Activated naive CD4-positive, alpha-beta T cell treated with anti-CD3 and anti-CD28 coated beads, Interleukin-2, amount 10 ng/mL, durations not matched to agents 7 days and 5 days (primary cell): ENCODE data around the gene PRKG1.

ENCODE experiments used
- CTCF ChIA-PET: fragments of 350-600 bp; sonication (Branson Sonifier 250); formaldehyde crosslinking; loops from one replicate; lab custom pipeline; 2021; ENCODE audit warnings: antibody characterized with exemption; lab: Charles Lee
- DNase-seq: peaks from one replicate; pipeline ENCODE4 v3.0.0-alpha.2; 2020
- H3K27ac Mint-ChIP-seq: one replicate; pipeline ENCODE4 v1.8.0; 2021; ENCODE audit warnings: mild to moderate bottlenecking, moderate library complexity, mixed read lengths
- H3K27me3 Mint-ChIP-seq: one replicate; pipeline ENCODE4 v1.8.0; 2021; ENCODE audit warnings: mild to moderate bottlenecking, mixed read lengths
- H3K36me3 Mint-ChIP-seq: one replicate; pipeline ENCODE4 v1.8.0; 2021; ENCODE audit warnings: mixed read lengths
- H3K4me1 Mint-ChIP-seq: one replicate; pipeline ENCODE4 v1.8.0; 2021; ENCODE audit warnings: mixed read lengths
- H3K4me3 Mint-ChIP-seq: one replicate; pipeline ENCODE4 v1.8.0; 2021; ENCODE audit warnings: mild to moderate bottlenecking, moderate library complexity, mixed read lengths
- H3K9me3 Mint-ChIP-seq: one replicate; pipeline ENCODE4 v1.8.0; 2021; ENCODE audit warnings: mixed read lengths

PRKG1 gene

GRCh38 chr10:51694086-51694768 is 619.9 kb downstream of the PRKG1 start:
- peaks cover 39% of the 10 kb centered on the region for H3K4me1 Mint-ChIP-seq
- H3K9me3 Mint-ChIP-seq = no peaks in the 10 kb centered on the region
- CTCF ChIA-PET = no interaction called here
- peaks cover 40% of the 10 kb centered on the region for H3K36me3 Mint-ChIP-seq
- H3K4me3 Mint-ChIP-seq = no peak overlapping the region
- DNase-seq = no peak
- H3K27ac Mint-ChIP-seq = no peak overlapping the region
- H3K27me3 Mint-ChIP-seq = no peaks in the 10 kb centered on the region

- Mint-ChIP-seq H3K27me3 (no peaks in the 10 kb centered on the region), H3K9me3 (peaks cover 1% of the 10 kb centered on the region), H3K27ac (no peak overlapping the region), H3K4me3 (peak overlapping the region; percentile 23), H3K36me3 (peaks cover 41% of the 10 kb centered on the region), H3K4me1 (peaks cover 49% of the 10 kb centered on the region)
- CTCF ChIA-PET = no interaction called here
- no peak for DNase-seq
Observed at GRCh38 chr10:51696251-51696650, 622.0 kb downstream of the PRKG1 start.

- Mint-ChIP-seq H3K9me3 (peaks cover 5% of the 10 kb centered on the region), H3K27ac (peak overlapping the region; percentile 98), H3K36me3 (peaks cover 44% of the 10 kb centered on the region), H3K4me3 (peak overlapping the region; percentile 95), H3K4me1 (peaks cover 52% of the 10 kb centered on the region), H3K27me3 (no peaks in the 10 kb centered on the region)
- CTCF ChIA-PET = no interaction called here
- no peak for DNase-seq
Observed at GRCh38 chr10:51698473-51699063, 624.3 kb downstream of the PRKG1 start.

- H3K36me3 Mint-ChIP-seq = peaks cover 44% of the 10 kb centered on the region
- H3K4me1 Mint-ChIP-seq = peaks cover 52% of the 10 kb centered on the region
- H3K9me3 Mint-ChIP-seq = peaks cover 5% of the 10 kb centered on the region
- CTCF ChIA-PET = no interaction called here
- peak overlapping the region; percentile 95 for H3K4me3 Mint-ChIP-seq
- H3K27ac Mint-ChIP-seq = peak overlapping the region; percentile 98
- H3K27me3 Mint-ChIP-seq = no peaks in the 10 kb centered on the region
- DNase-seq = no peak
Observed at GRCh38 chr10:51699145-51699474, 624.8 kb downstream of the PRKG1 start.

GRCh38 chr10:51699475-51700227 is 625.4 kb downstream of the PRKG1 start, which contains the start of gene CSTF2T:
Gene CSTF2T, minus strand, starts transcription at chr10:51699595. Its CDS starts 46 bp downstream, at chr10:51699549.
- peak within 1 kb of the TSS; percentile 98 for H3K27ac Mint-ChIP-seq
- H3K4me3 Mint-ChIP-seq = peak within 1 kb of the TSS; percentile 95
- H3K4me1 Mint-ChIP-seq = peaks cover 51% of the 10 kb centered on the region
- H3K9me3 Mint-ChIP-seq = peaks cover 5% of the 10 kb centered on the region
- H3K27me3 Mint-ChIP-seq = no peaks in the 10 kb centered on the region
- CTCF ChIA-PET = no interaction called here
- peak; percentile 92 for DNase-seq
- H3K36me3 Mint-ChIP-seq = peaks cover 42% of the 10 kb centered on the region

- Mint-ChIP-seq H3K27ac (peak overlapping the region; percentile 98), H3K36me3 (peaks cover 38% of the 10 kb centered on the region), H3K4me1 (peaks cover 46% of the 10 kb centered on the region), H3K27me3 (no peaks in the 10 kb centered on the region), H3K9me3 (peaks cover 5% of the 10 kb centered on the region), H3K4me3 (peak overlapping the region; percentile 95)
- DNase-seq = no peak
- CTCF ChIA-PET = no interaction called here
Observed at GRCh38 chr10:51700228-51700817, 626.0 kb downstream of the PRKG1 start.

GRCh38 chr10:51705774-51706173 is 631.5 kb downstream of the PRKG1 start:
- no peak overlapping the region for H3K27ac Mint-ChIP-seq
- peaks cover 10% of the 10 kb centered on the region for H3K36me3 Mint-ChIP-seq
- no peaks in the 10 kb centered on the region for H3K27me3 Mint-ChIP-seq
- peaks cover 41% of the 10 kb centered on the region for H3K4me1 Mint-ChIP-seq
- CTCF ChIA-PET = no interaction called here
- H3K4me3 Mint-ChIP-seq = no peak overlapping the region
- no peak for DNase-seq
- H3K9me3 Mint-ChIP-seq = peaks cover 10% of the 10 kb centered on the region

GRCh38 chr10:51706225-51706624 is 631.9 kb downstream of the PRKG1 start:
- Mint-ChIP-seq H3K9me3 (peaks cover 9% of the 10 kb centered on the region), H3K27me3 (no peaks in the 10 kb centered on the region), H3K36me3 (peaks cover 10% of the 10 kb centered on the region), H3K27ac (no peak overlapping the region), H3K4me3 (no peak overlapping the region), H3K4me1 (peaks cover 40% of the 10 kb centered on the region)
- DNase-seq = no peak
- CTCF ChIA-PET = no interaction called here

GRCh38 chr10:51707392-51707791 is 633.1 kb downstream of the PRKG1 start:
- no peak for DNase-seq
- Mint-ChIP-seq H3K36me3 (peaks cover 9% of the 10 kb centered on the region), H3K27me3 (no peaks in the 10 kb centered on the region), H3K4me1 (peaks cover 47% of the 10 kb centered on the region), H3K27ac (peak overlapping the region; percentile 93), H3K4me3 (no peak overlapping the region), H3K9me3 (peaks cover 7% of the 10 kb centered on the region)
- CTCF ChIA-PET = interaction anchor here (0.6 kb wide), 1 partner anchor 22 kb away, joined by 3 read pairs; no protein-coding TSS in a partner anchor

GRCh38 chr10:51707821-51708424 is 633.6 kb downstream of the PRKG1 start:
- CTCF ChIA-PET = no interaction called here
- H3K4me1 Mint-ChIP-seq = peaks cover 47% of the 10 kb centered on the region
- no peak overlapping the region for H3K4me3 Mint-ChIP-seq
- H3K27me3 Mint-ChIP-seq = no peaks in the 10 kb centered on the region
- H3K36me3 Mint-ChIP-seq = peaks cover 9% of the 10 kb centered on the region
- peaks cover 7% of the 10 kb centered on the region for H3K9me3 Mint-ChIP-seq
- H3K27ac Mint-ChIP-seq = peak overlapping the region; percentile 93
- DNase-seq = no peak

- CTCF ChIA-PET = no interaction called here
- Mint-ChIP-seq H3K4me1 (peaks cover 44% of the 10 kb centered on the region), H3K4me3 (no peak overlapping the region), H3K36me3 (peaks cover 9% of the 10 kb centered on the region), H3K9me3 (peaks cover 7% of the 10 kb centered on the region), H3K27me3 (no peaks in the 10 kb centered on the region), H3K27ac (peak overlapping the region; percentile 93)
- no peak for DNase-seq
Observed at GRCh38 chr10:51708609-51709008, 634.3 kb downstream of the PRKG1 start.

GRCh38 chr10:51709324-51709972 is 635.2 kb downstream of the PRKG1 start:
- peaks cover 7% of the 10 kb centered on the region for H3K9me3 Mint-ChIP-seq
- CTCF ChIA-PET = no interaction called here

GRCh38 chr10:51711519-51711891 is 637.2 kb downstream of the PRKG1 start:
- H3K36me3 Mint-ChIP-seq = peaks cover 9% of the 10 kb centered on the region
- peaks cover 7% of the 10 kb centered on the region for H3K9me3 Mint-ChIP-seq
- CTCF ChIA-PET = no interaction called here
- no peak for DNase-seq
- H3K27ac Mint-ChIP-seq = no peak overlapping the region
- no peaks in the 10 kb centered on the region for H3K27me3 Mint-ChIP-seq
- no peak overlapping the region for H3K4me3 Mint-ChIP-seq
- H3K4me1 Mint-ChIP-seq = peaks cover 44% of the 10 kb centered on the region

More at GRCh38 chr10:51709324-51709972, 635.2 kb downstream of the PRKG1 start:
- H3K4me1 Mint-ChIP-seq = peaks cover 44% of the 10 kb centered on the region
- H3K27ac Mint-ChIP-seq = peak overlapping the region; percentile 65
- H3K27me3 Mint-ChIP-seq = no peaks in the 10 kb centered on the region
- no peak overlapping the region for H3K4me3 Mint-ChIP-seq
- no peak for DNase-seq
- H3K36me3 Mint-ChIP-seq = peaks cover 9% of the 10 kb centered on the region
